ENCODE results near the gene HIRIP3.

- TF ChIP-seq CTCF (IDR thresholded peaks at IDR 0.05; ENCODE audit: borderline replicate concordance, extremely low read depth, low read length, poor library complexity, severe bottlenecking) (no peak), EZH2 (IDR thresholded peaks at IDR 0.05; ENCODE audit: borderline replicate concordance, low read depth, low read length, severe bottlenecking) (no peak)
These were observed 2.1 kb downstream of the HIRIP3 start for GRCh38 chr16:29993191-29993902.

Measured in DND-41 (cell line).